ENCODE results near the gene TGFBR3L. TPM values are rescaled to one million over a fixed set of nuclear protein-coding genes. Genes with fewer than 3 reads are reported as not detected.

The TGFBR3L gene
- total and polyA plus RNA-seq, 2 of the 13 experiments (the other 11 are each of a cell fraction or from before 2014, with no cell fraction given), result 0.20 to 1.0 TPM

GRCh38 chr19:7947939-7948338, 33.3 kb downstream of the TGFBR3L start:
- Histone ChIP-seq H2AFZ (ENCODE audit: low read length) (no peak overlapping the region), H3K79me2 (ENCODE audit: insufficient read depth, low read length) (peaks cover 4% of the 10 kb centered on the region), H4K20me1 (ENCODE audit: insufficient read depth, low read length) (no peaks in the 10 kb centered on the region), H3K9me3 (ENCODE audit: low read length) (no peaks in the 10 kb centered on the region), H3K27ac (ENCODE audit: extremely low read length, insufficient read depth, low read length) (no peak overlapping the region), H3K4me1 (ENCODE audit: insufficient read depth, low read length) (peaks cover 27% of the 10 kb centered on the region), H3K27me3 (ENCODE audit: control insufficient read depth in 1 of 2, insufficient read depth in 2 of 2, low read length in 2 of 2) (peaks cover 0 to 3% of the 10 kb centered on the region in 2 experiments; a peak in 1 of 5 replicates), H3K9ac (ENCODE audit: insufficient read depth, low read depth, low read length) (no peak overlapping the region), H3K4me3 (replicated peaks in 1 of 3; ENCODE audit: insufficient read depth in 1 of 3, low read depth in 2 of 3, low read length in 3 of 3) (no peak overlapping the region), H3K36me3 (replicated peaks in 1 of 2; ENCODE audit: control insufficient read depth in 1 of 2, insufficient read depth in 2 of 2, low read length in 2 of 2) (no peaks in the 10 kb centered on the region), H3K4me2 (ENCODE audit: low read depth, low read length) (no peak overlapping the region)
- ATAC-seq, result no peak
- BruUV-seq (replicated peaks), result no TSS peak
- intact Hi-C loops (cut with micrococcal nuclease; ENCODE audit: unreplicated experiment), result no loop called here
- 85% methylated on average over 4 of the region's 4 CpGs for WGBS (ENCODE audit: low lambda C conversion rate)
- no peak for FAIRE-seq
- DNase-seq (ENCODE audit: low spot score), result no peak
- in situ Hi-C loops (cut with HindIII; ENCODE audit: extremely low pct_ligation_motif_present, low pct_unique_long_range_greater_than_20kb), result no loop called here
- ChIA-PET CTCF (ENCODE audit: low intra/inter-chr PET ratio, low total read pairs) (no interaction called here), POLR2A (no interaction called here)
- no peak for TF ChIP-seq ZNF614 (CRISPR knock-in tag; IDR thresholded peaks at IDR 0.05; ENCODE audit: borderline replicate concordance)
- no peak for TF ChIP-seq ZNF407 (CRISPR knock-in tag; IDR thresholded peaks at IDR 0.05; ENCODE audit: not compliant biosample characterization)
- no peak for TF ChIP-seq ZNF331 (CRISPR knock-in tag; IDR thresholded peaks at IDR 0.05)
- TF ChIP-seq GABPA (IDR thresholded peaks at IDR 0.05; ENCODE audit: low read depth, low read length), result no peak
- no peak for TF ChIP-seq GABPA (CRISPR knock-in tag; IDR thresholded peaks at IDR 0.05; ENCODE audit: low read depth)
- TF ChIP-seq ZNF451 (CRISPR knock-in tag; IDR thresholded peaks at IDR 0.05), result no peak
- no peak for TF ChIP-seq ZFP36 (IDR thresholded peaks at IDR 0.05; ENCODE audit: borderline replicate concordance, low read depth, low read length, partially characterized antibody)
- no peak for TF ChIP-seq ZNF720 (CRISPR knock-in tag; IDR thresholded peaks at IDR 0.05)
- TF ChIP-seq NCOR1 (IDR thresholded peaks at IDR 0.05; ENCODE audit: borderline replicate concordance, low read length), result no peak
- no peak for TF ChIP-seq ZNF101 (CRISPR knock-in tag; IDR thresholded peaks at IDR 0.05; ENCODE audit: borderline replicate concordance, low read depth)
- no peak for TF ChIP-seq TMF1 (CRISPR knock-in tag; IDR thresholded peaks at IDR 0.05; ENCODE audit: low read depth)
- no peak for TF ChIP-seq SRY (CRISPR knock-in tag; IDR thresholded peaks at IDR 0.05)
- TF ChIP-seq XRCC5 (optimal IDR thresholded peaks at IDR 0.05; ENCODE audit: low read length), result no peak
- TF ChIP-seq HNRNPK (IDR thresholded peaks at IDR 0.05; ENCODE audit: low read depth, low read length, poor library complexity, severe bottlenecking), result no peak
- no peak for TF ChIP-seq ZBTB34 (CRISPR knock-in tag; IDR thresholded peaks at IDR 0.05)
- TF ChIP-seq KLF11 (CRISPR knock-in tag; IDR thresholded peaks at IDR 0.05), result no peak
- TF ChIP-seq STAT5B (CRISPR knock-in tag; IDR thresholded peaks at IDR 0.05), result no peak
- no peak for TF ChIP-seq TBL1XR1 (IDR thresholded peaks at IDR 0.05; ENCODE audit: borderline replicate concordance, low read length, partially characterized antibody)

Measured in HepG2 (cell line).